Ishikawa (cell line): ENCODE data around the gene PACSIN1.

Experiments used
- CEBPB ChIP-seq: IDR thresholded peaks from 2 replicates; pipeline ENCODE4 v1.6.1; 2012
- CREB1 ChIP-seq: IDR thresholded peaks from 2 replicates; pipeline ENCODE4 v1.6.1; 2012; ENCODE audit warnings: low read depth
- EGR1 ChIP-seq: IDR thresholded peaks from 2 replicates; pipeline ENCODE4 v1.6.1; 2012
- EP300 ChIP-seq: IDR thresholded peaks from 2 replicates; pipeline ENCODE4 v1.6.1; 2012; ENCODE audit warnings: borderline replicate concordance
- FOXM1 ChIP-seq: IDR thresholded peaks from 2 replicates; pipeline ENCODE4 v1.6.1; 2012; ENCODE audit warnings: low read depth, borderline replicate concordance
- NFIC ChIP-seq: IDR thresholded peaks from 2 replicates; pipeline ENCODE4 v1.6.1; 2012
- RAD21 ChIP-seq: IDR thresholded peaks from 2 replicates; pipeline ENCODE4 v1.6.1; 2012; ENCODE audit warnings: low read depth
- TAF1 ChIP-seq: IDR thresholded peaks from 2 replicates; pipeline ENCODE4 v1.6.1; 2012; ENCODE audit warnings: low read depth, mild to moderate bottlenecking
- TCF12 ChIP-seq: IDR thresholded peaks from 2 replicates; pipeline ENCODE4 v1.6.1; 2012; ENCODE audit warnings: low read depth
- TEAD4 ChIP-seq: IDR thresholded peaks from 2 replicates; pipeline ENCODE4 v1.6.1; 2012
- USF1 ChIP-seq: IDR thresholded peaks from 2 replicates; pipeline ENCODE4 v1.6.1; 2012
- YY1 ChIP-seq: IDR thresholded peaks from 2 replicates; pipeline ENCODE4 v1.6.1; 2012; ENCODE audit warnings: low read depth
- ZBTB7A ChIP-seq: IDR thresholded peaks from 2 replicates; pipeline ENCODE4 v1.6.1; 2012; ENCODE audit warnings: low read depth
- TF ChIP-seq, protein P1 (sequence below): IDR thresholded peaks from 2 replicates; pipeline ENCODE4 v1.6.1; 2012; ENCODE audit warnings: low read depth, mild to moderate bottlenecking
- TF ChIP-seq, protein P2 (sequence below): IDR thresholded peaks from 2 replicates; pipeline ENCODE4 v1.6.1; 2012

PACSIN1 gene

DNA sequence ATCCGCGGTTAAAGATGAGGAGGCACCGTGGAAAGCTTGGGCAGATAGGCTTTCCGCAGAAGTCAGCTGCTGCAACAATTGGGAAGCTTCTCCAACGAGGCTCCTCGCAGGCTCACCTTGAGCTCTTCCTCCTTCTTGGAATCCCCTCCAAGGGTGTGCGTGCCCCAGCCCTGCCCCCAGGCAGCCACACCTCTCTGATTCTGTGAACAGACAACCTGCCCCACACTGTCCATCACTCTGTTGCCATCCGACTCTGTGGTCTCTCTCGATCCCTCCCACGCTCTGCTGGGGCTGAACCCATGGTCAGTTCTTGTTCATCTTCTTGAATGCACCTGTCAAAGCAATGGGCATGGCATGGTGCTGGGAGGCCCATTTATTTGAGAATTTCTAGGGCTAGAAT, 31.5 kb downstream of the PACSIN1 start:
- TF ChIP-seq, protein P1, sequence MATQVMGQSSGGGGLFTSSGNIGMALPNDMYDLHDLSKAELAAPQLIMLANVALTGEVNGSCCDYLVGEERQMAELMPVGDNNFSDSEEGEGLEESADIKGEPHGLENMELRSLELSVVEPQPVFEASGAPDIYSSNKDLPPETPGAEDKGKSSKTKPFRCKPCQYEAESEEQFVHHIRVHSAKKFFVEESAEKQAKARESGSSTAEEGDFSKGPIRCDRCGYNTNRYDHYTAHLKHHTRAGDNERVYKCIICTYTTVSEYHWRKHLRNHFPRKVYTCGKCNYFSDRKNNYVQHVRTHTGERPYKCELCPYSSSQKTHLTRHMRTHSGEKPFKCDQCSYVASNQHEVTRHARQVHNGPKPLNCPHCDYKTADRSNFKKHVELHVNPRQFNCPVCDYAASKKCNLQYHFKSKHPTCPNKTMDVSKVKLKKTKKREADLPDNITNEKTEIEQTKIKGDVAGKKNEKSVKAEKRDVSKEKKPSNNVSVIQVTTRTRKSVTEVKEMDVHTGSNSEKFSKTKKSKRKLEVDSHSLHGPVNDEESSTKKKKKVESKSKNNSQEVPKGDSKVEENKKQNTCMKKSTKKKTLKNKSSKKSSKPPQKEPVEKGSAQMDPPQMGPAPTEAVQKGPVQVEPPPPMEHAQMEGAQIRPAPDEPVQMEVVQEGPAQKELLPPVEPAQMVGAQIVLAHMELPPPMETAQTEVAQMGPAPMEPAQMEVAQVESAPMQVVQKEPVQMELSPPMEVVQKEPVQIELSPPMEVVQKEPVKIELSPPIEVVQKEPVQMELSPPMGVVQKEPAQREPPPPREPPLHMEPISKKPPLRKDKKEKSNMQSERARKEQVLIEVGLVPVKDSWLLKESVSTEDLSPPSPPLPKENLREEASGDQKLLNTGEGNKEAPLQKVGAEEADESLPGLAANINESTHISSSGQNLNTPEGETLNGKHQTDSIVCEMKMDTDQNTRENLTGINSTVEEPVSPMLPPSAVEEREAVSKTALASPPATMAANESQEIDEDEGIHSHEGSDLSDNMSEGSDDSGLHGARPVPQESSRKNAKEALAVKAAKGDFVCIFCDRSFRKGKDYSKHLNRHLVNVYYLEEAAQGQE = no peak
- no peak for TF ChIP-seq NFIC
- no peak for TF ChIP-seq ZBTB7A
- TF ChIP-seq USF1 = no peak
- no peak for TF ChIP-seq TCF12
- no peak for TF ChIP-seq TEAD4
- no peak for TF ChIP-seq CEBPB
- TF ChIP-seq EP300 = no peak
- TF ChIP-seq, protein P2, sequence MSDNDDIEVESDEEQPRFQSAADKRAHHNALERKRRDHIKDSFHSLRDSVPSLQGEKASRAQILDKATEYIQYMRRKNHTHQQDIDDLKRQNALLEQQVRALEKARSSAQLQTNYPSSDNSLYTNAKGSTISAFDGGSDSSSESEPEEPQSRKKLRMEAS = no peak
- no peak for TF ChIP-seq RAD21
- no peak for TF ChIP-seq CREB1
- no peak for TF ChIP-seq EGR1
- no peak for TF ChIP-seq YY1
- TF ChIP-seq FOXM1 = no peak
- no peak for TF ChIP-seq TAF1

DNA sequence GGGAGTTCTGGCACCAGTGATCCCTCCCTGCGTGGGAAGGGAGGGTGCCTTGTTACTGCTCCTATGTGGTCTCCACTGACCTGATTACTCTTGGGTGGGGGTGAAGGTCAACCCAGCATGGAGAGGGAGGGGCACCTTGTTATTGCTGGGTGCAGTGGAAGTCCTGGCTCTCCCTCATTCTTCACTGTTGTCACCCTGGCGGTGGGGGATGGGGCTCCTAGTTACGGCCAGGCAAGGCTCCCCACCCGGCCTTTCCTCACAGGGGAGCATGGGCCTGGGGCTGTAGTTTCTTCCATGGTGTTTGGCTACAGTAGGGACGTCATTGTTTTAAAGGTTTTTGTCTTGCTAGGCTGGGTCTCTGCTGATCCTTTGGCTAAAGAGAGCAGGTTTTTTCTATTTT, 40.8 kb downstream of the PACSIN1 start:
- TF ChIP-seq TEAD4 (no peak), ZBTB7A (no peak), EP300 (no peak), FOXM1 (no peak), YY1 (no peak), RAD21 (no peak), TAF1 (no peak), USF1 (no peak), CREB1 (no peak), CEBPB (no peak), EGR1 (no peak), NFIC (no peak), TCF12 (no peak)
- TF ChIP-seq, protein P2 = no peak
- TF ChIP-seq, protein P1 = no peak

- TF ChIP-seq NFIC (no peak), CEBPB (no peak), CREB1 (no peak), TEAD4 (no peak), TAF1 (no peak), EP300 (no peak)
- TF ChIP-seq, protein P1 = no peak
- TF ChIP-seq, protein P2 = no peak
Measured at GRCh38 chr6:34508425-34508824, 42.5 kb downstream of the PACSIN1 start.

GRCh38 chr6:34509782-34510181, 43.9 kb downstream of the PACSIN1 start:
- TF ChIP-seq CREB1 (no peak), RAD21 (no peak), CEBPB (no peak), ZBTB7A (no peak), YY1 (no peak)

- TF ChIP-seq TEAD4 (no peak), CREB1 (no peak), TCF12 (no peak), YY1 (no peak), EGR1 (no peak), ZBTB7A (no peak)
- TF ChIP-seq, protein P2 = no peak
Measured at GRCh38 chr6:34510299-34510698, 44.4 kb downstream of the PACSIN1 start.
